NT2/D1 (cell line): ENCODE results near the gene FAM72B.
"Not testable (repeated sequence)": the region's sequence is repeated elsewhere in the genome, so short reads cannot be mapped to it uniquely, and the experiment has no call there.

Experiments
- SUZ12 ChIP-seq: IDR thresholded peaks from 2 replicates; pipeline ENCODE4 v1.6.1; 2011; ENCODE audit not compliant: insufficient read length, insufficient read depth; ENCODE audit errors: extremely low read depth
- YY1 ChIP-seq: IDR thresholded peaks from 2 replicates; pipeline ENCODE4 v1.6.1; 2011; ENCODE audit not compliant: insufficient read length, insufficient read depth
- ZNF274 ChIP-seq: IDR thresholded peaks from 2 replicates; pipeline ENCODE4 v1.6.1; 2011; ENCODE audit warnings: mild to moderate bottlenecking, low read depth, low read length

- TF ChIP-seq YY1, SUZ12, ZNF274: not testable (repeated sequence)
Measured at GRCh38 chr1:121200985-121201981, 17.1 kb upstream of the FAM72B start.
